ENCODE data around the gene PLEKHA4. TPM values are rescaled to one million over a fixed set of nuclear protein-coding genes. Genes with fewer than 3 reads are reported as not detected.
A peak's percentile ranks its signal among the peaks of the same experiment; 100 is the strongest.
"Not testable (repeated sequence)": the region's sequence is repeated elsewhere in the genome, so short reads cannot be mapped to it uniquely, and the experiment has no call there.

PLEKHA4 gene, protein sequence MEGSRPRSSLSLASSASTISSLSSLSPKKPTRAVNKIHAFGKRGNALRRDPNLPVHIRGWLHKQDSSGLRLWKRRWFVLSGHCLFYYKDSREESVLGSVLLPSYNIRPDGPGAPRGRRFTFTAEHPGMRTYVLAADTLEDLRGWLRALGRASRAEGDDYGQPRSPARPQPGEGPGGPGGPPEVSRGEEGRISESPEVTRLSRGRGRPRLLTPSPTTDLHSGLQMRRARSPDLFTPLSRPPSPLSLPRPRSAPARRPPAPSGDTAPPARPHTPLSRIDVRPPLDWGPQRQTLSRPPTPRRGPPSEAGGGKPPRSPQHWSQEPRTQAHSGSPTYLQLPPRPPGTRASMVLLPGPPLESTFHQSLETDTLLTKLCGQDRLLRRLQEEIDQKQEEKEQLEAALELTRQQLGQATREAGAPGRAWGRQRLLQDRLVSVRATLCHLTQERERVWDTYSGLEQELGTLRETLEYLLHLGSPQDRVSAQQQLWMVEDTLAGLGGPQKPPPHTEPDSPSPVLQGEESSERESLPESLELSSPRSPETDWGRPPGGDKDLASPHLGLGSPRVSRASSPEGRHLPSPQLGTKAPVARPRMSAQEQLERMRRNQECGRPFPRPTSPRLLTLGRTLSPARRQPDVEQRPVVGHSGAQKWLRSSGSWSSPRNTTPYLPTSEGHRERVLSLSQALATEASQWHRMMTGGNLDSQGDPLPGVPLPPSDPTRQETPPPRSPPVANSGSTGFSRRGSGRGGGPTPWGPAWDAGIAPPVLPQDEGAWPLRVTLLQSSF
- total RNA-seq = 25.5 and 29.5 TPM in 2 replicates
- polyA plus RNA-seq (2012) = 57.4 TPM

DNA sequence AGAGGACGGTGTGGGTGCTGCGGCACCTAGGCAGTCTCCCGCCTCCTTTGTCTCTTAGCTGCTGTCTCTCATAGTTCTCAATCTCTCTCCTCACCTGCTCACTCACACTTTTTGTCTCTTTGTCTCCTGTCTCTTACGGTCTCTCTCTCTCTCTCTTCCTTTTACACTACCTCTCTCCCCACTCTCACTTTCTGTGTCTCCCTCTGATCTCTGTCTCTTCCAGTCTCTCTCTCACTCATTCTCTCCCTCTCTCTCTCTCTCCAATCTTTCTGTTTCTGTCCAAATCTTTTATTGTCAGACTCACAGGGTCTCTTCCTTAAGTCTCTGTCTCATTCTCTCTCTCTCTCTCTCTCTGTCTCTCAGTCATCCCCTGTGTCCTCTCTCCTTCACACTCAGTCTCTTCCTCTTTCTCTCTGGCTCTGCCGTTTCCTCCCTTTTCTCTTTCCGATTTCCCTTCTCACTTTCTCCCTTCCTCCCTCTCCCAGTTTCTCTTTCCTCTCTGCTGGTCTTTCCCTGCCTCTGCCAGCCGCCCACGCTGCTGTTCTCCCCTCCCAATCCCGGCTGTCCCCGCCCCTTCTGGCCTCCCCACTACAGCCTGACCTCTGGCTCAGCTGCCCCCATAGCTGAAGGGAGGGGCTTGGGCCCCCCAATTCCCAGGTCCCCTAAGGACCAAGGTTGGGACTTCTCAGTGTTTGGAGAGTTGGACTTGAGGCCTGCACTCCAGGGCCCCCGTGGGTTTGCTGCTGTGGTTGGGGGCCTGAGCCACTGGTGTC is at the start of gene PLEKHA4:
TSS of gene PLEKHA4 (minus strand) at position 504 of the 773 bp plus-strand sequence. CDS start 997 bp downstream, outside the sequence.
- peak; percentile 71 for DNase-seq (ENCODE audit: low read depth)

DNA sequence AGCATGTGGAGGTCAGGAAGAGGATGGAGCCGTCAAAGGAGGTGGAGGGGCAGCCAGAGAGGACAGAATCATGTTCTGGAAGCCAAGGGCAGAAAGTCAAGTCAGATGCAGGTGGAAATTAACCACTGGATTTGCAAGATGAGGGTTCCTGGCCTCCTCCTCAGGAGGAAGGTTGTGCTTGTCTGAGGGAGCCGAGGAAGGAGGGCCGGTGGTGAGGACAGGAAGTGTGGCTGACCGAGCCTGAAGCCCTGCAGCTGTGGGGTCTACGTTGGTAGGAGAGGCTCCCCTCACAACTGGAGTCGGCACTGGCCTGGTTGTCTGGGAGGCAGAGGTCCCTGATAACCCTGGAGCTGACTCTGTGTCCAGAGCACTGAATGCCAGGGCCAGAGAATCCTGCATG is 49.7 kb upstream of the PLEKHA4 start:
- DNase-seq (ENCODE audit: low read depth) = no peak

DNA sequence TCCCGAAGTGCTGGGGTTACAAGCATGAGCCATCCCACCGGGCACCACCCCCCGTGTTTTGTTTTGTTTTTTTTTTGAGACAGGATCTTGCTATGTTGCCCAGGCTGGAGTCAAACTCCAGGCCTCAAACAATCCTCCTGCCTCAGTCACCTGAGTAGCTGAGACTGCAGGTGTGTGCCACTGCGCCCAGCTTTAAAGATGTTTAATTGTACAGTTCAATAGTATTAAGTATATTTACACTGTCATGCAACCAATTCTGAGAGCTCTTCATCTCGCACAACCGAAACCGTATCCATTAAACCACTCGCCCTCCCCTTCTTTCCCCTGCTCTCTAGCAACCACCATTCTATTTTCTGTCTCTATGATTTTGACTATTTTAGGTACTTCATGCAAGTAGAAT is 47.3 kb upstream of the PLEKHA4 start:
- DNase-seq (ENCODE audit: low read depth) = no peak

DNA sequence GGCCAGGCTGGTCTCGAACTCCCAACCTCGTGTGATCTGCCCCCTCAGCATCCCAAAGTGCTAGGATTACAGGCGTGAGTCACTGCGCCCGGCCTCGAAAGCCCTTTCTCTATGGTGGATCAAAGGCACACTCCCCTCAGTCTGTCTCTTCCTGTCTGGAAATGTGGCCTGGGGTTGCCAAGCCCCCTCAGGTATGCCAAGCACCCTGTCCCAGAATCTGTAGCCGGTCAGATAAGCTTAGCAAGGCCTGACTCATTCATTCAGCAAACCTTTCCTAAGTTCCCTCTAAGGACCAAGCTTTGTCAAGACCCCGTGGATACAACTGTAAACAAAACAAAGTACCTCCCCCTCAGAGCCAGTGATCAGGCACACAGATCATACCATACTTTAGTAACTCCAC is 45.8 kb upstream of the PLEKHA4 start:
- no peak for DNase-seq (ENCODE audit: low read depth)

DNA sequence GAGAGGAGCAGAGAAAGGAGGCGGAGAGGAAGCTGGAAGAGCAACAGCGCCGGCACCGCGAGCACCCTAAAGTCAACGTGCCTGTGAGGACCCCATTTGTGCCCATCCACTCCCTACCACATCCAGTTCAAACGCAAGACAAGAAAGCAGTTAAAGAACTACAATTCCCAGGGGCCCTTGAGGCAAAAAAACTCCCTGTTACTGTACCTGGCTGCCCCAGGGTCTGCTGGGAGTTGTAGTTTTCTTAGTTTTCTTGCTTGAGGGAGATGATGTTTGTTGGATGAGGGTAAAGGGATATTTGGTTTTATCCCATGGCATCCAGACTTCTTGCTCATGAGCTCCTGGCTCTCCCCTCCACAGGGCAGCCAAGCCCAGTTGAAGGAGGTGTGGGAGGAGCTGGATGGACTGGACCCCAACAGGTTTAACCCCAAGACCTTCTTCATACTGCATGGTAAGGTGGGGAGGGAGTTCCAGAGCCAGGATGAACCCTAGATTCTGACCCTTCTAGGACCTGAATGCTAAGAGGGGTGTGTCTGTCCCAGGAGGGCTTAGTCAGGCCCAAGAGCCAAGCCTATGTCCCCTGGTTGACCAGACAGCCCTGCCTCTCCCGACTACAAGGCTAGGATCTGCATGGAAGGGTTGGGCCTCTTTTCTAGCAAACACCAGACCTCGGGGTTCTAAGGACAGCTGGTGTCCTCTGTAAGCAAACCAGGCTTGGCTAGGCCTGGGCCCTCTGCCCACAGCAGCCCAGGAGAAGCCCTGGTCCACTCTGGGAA is 44.9 kb upstream of the PLEKHA4 start:
- DNase-seq (ENCODE audit: low read depth) = no peak

DNA sequence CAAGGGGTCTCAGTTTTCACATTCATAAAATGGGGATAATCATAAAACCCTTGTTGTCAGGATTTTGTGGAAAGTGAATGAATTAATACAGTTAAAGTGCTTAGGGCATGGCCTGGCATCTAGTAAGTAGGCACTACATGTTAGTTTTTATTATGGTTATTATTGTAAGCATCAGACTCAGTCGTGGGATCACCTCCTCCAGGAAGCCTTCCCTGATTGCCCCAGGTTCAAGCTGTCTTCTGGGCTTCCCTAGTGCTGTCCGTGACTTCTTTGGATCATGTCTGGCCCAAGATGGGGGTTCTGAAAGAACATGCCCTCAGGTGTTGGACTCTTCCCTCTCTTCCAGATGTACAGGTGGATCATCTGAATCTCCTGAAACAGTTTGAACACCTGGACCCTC is 42.4 kb upstream of the PLEKHA4 start:
- no peak for DNase-seq (ENCODE audit: low read depth)

DNA sequence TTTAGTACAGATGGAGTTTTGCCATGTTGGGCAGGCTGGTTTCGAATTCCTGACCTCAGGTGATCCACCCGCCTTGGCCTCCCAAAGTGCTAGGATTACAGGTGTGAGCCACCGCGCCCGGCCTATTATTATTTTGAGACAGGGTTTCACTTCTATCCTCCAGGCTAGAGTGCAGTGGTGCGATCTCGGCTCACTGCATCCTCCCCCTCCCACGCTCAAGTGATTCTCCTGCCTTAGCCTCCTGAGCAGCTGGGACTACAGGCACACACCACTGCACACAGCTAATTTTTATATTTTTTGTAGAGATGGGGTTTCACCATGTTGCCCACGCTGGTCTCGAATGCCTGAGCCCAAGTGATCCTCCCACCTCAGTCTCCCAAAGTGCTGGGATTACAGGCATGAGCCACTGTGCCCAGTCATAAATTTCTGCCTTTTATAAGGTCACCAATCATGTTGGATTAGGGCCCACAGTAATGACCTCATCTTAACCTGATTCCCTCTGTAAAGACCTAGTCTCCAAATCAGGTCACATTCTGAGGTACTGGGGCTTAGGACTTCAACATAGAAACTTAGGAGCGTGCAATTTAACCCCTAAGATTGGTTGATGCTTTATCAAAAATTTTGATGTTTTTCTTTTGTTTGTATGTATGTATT is 41.1 kb upstream of the PLEKHA4 start:
- DNase-seq (ENCODE audit: low read depth) = not testable (repeated sequence)

DNA sequence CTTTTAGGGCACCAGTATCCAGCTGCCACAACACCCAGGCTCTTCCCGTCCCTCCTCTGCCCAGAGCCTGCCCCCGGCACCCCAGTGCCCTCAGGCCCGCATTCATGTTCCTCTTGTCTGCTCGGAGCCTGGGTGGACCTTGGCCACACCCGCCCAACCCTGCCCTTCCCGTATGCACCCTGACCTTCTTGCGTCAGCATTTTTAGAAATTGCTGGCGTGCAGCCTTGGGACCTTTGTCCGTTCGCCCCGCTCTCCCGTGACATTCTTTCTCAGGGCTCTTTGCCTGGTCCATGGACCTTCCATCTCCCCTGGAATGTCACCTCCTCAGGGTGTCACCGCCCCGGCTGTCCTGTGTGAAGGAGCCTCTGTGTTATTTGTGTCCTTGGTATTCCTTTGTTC is 39.3 kb upstream of the PLEKHA4 start:
- DNase-seq (ENCODE audit: low read depth) = no peak

DNA sequence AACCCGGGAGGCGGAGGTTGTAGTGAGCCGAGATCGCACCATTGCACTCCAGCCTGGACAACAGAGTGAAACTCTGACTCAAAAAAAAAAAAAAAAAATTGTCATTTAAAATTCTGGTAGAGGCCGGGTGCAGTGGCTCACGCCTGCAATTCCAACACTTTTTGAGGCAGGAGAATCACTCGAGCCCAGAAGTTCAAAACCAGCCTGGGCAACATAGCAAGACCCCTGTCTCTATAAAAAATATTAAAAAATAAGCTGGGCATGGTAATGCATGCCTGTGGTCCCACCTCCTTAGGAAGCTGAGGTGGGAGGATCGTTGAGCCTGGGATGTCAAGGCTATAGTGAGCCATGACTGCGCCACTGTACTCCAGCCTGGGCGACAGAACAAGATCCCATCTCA is 37.9 kb upstream of the PLEKHA4 start:
- no peak for DNase-seq (ENCODE audit: low read depth)

DNA sequence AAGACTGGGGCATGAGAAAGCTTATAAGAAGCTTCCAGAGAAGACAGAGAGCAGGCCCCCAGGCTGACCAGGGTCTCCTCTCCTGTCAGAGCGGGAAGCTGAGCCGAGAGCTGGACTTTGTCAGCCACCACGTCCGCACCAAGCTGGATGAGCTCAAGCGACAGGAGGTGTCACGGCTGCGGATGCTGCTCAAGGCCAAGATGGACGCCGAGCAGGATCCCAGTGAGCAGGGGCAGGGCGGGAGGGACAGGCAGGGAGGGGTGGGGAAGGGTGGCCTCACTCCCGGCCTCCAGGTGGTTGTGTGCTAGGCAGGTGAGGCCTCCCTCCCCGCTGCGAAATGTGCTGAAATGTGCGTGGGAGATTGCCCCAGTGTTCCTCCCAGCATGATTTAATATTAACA is 37.2 kb upstream of the PLEKHA4 start:
- no peak for DNase-seq (ENCODE audit: low read depth)

DNA sequence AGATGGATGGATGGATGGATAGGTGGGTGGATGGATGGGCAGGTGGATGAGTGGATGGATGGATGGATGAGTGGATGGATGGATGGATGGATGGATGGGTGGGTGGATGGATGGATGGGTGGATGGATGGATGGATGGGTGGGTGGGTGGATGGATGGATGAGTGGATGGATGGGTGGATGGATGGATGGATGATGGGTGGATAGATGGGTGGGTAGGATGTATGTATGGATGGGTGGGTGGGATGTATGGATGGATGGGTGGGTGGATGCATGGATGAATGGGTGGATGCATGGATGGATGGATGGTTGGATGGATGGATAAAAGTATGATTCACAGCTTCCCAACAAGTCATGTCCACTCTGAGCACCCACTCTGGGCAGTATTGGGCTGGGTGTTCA is 35.4 kb upstream of the PLEKHA4 start:
- not testable (repeated sequence) for DNase-seq (ENCODE audit: low read depth)

DNA sequence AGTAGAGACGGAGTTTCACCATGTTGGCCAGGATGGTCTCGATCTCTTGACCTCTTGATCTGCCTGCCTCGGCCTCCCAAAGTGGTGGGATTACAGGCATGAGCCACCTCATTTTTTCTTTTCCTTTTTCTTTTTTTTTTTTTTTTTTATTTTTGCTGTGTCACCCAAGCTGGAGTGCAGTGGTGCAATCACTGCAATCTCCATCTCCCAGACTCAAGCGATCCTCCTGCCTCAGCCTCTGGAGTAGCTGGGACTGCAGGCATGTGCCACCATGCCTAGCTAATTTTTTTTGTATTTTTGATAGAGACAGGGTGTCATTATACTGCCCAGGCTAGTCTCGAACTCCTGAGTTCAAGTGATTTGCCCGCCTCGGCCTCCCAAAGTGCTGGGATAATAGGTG is 33.9 kb upstream of the PLEKHA4 start:
- DNase-seq (ENCODE audit: low read depth) = not testable (repeated sequence)

DNA sequence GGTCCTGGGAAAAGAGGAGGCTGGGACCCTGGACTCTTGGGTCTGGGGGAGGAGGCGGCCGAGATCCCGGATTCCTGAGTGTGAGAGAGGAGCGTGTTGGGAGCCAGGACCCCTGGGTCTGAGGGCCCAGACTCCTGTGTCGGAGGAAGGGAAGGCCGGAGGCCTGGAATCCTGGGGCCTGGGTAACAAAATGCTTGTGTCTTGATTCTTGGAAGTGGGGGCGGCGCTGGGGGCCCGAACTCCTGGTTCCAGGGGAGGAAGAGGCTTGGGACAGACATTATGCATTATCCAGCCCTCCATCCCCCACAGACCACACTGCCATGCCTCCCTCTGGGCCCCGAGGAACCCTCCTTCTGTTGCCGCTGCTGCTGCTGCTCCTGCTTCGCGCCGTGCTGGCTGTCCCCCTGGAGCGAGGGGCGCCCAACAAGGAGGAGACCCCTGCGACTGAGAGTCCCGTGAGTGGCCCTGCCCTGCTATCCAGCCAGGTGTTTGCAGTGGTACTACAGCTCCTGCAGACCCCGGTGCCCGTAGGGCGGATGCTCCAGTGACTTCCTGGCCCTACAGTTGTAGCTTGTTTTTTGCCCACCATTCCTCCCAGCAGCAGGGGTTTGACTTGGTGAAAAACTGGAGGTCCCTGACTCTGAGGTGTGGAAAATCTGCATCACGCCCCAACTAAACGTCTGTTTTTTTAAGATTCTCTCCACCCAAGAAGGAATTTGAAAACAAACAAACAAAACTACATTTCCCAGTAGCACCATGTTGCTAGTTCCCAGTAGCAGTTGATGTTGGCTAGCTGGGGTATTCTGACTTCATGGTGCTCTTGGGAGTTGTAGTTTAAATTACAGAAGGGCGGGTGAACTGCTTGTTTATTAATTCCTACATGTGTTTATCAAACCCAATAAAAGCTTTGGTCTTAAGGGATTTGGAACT is 32.3 kb upstream of the PLEKHA4 start:
- DNase-seq (ENCODE audit: low read depth) = peak; percentile 26

DNA sequence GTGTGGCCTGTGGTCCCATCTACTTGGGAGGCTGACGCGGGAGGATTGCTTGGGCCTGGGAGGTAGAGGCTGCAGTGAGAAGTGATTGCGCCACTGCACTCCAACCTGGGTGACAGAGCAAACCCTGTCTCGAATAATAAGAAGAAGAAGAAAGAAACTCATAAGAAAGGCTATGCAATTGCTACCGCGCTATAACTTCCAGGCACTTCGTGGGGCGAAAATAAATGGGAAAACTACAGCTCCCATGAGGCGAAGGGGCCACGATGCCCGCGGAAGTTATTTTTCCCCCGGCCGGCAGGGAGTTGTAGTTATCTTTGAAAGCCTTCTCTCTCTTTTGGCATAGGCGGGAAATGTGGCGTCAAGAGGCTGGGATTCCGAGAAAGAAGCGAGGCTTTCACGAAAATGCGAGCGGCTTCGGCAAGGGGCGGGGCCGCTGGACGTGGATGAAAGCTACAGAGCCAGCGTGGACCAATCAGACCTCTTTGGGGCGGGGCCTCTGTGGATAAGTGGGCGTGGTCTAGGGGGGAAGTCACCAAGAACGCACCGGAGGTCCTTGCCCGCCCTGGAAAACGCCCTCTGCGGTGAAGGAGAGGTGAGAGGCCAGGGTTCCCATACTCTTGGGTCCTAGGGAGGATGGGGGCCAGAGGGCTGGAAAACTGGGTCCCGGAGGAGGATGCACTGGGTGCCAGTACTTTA is 31.5 kb upstream of the PLEKHA4 start, which contains the start of gene NUCB1:
TSS of gene NUCB1 (plus strand) at position 532 of the 696 bp plus-strand sequence. CDS start 485 bp downstream, outside the sequence.
- peak; percentile 98 for DNase-seq (ENCODE audit: low read depth)

DNA sequence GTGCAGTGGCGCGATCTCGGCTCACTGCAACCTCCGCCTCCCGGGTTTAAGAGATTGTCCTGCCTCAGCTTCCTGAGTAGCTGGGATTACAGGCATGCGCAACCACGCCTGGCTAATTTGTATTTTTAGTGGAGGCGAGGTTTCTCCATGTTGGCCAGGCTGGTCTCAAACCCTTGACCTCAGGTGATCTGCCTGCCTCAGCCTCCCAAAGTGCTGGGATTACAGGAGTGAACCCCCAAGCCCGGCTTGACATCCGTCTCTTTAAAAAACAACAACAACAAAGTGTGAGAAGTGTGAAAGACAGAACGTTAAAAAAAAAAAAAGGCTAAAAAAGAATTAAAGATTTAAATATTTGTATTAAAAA is 31.0 kb upstream of the PLEKHA4 start:
- DNase-seq (ENCODE audit: low read depth) = not testable (repeated sequence)

DNA sequence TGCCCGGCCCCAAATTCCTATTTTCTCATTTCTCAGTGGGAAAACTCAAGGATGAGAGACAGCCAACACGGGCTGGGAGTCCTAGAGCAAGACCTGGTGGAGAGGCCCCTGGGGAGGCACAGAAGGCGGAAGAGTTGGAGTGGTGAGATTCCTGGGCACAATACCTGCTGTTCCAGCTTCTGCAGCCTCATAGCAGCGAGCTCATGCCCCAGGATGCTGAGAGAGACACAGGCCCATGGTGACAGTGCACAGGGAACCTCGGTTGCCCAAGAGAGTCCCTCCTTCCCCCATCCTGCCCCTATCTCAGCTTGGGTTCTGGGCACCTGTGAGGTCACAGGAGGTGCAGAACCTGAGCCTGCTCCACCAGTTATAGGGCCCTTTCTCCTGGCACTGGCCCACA is 28.8 kb upstream of the PLEKHA4 start:
- DNase-seq (ENCODE audit: low read depth) = no peak

DNA sequence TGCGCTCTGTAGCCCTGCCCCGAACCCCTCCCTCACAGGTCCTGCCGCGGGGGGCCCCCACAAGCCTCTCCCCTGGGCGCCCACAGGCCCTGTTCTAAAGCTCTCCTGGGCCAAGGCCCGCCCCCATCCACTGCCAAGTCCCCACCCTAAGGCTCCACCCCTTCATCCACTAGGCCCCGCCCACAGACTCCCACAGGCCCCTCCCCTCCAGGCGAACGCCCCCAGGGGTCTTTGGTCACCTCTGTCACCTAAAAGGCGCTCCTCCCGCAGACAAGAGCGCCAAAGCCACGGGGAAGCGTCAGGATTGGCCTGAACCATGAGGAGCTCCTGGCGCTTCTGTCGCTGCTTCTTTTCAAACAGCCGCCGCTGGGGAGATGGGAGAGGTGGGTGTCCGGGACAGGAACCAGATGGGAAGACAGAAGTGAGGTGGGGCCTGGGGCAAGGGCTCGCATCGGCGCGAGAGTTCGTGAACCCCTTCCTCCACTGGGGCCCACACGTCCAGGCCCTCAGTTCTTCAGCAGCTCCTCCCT is 27.8 kb upstream of the PLEKHA4 start:
- DNase-seq (ENCODE audit: low read depth) = no peak

DNA sequence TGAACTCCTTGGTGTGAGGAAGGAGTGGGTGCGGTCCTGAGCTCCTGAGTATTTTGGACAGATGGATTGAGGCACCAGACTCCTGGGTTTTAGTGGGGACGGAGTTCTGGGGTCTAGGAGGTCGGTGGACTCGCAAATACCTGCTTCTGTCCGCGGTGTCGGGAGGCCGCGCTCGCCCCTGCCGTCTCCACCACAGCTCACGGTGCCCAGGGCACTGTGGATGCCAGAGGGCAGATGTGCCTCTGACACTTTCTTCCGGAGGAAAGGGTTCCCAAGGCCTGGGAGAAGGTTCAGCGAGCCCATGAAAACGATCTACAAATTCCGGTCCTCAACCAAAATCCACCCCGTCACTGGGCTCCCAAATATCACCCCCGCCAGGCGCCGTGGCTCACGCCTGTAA is 26.8 kb upstream of the PLEKHA4 start:
- no peak for DNase-seq (ENCODE audit: low read depth)

Measured in myocyte (in vitro differentiated cells).